Stimulated activated CD8-positive, alpha-beta memory T cell treated with anti-CD3 and anti-CD28 coated beads, Interleukin-12 subunit alpha, Interleukin-12 subunit beta, amount 100 ng/mL, for 4 hours (primary cell): ENCODE results near the gene CHD6.

Experiments used
- DNase-seq: peaks from one replicate; pipeline ENCODE4 v3.0.0-alpha.2; 2020; ENCODE audit warnings: low read depth

Gene CHD6

GRCh38 chr20:41365777-41366545 lies 252.2 kb downstream of the CHD6 start:
- no peak for DNase-seq

GRCh38 chr20:41364967-41365765 lies 253.0 kb downstream of the CHD6 start:
- no peak for DNase-seq

DNA sequence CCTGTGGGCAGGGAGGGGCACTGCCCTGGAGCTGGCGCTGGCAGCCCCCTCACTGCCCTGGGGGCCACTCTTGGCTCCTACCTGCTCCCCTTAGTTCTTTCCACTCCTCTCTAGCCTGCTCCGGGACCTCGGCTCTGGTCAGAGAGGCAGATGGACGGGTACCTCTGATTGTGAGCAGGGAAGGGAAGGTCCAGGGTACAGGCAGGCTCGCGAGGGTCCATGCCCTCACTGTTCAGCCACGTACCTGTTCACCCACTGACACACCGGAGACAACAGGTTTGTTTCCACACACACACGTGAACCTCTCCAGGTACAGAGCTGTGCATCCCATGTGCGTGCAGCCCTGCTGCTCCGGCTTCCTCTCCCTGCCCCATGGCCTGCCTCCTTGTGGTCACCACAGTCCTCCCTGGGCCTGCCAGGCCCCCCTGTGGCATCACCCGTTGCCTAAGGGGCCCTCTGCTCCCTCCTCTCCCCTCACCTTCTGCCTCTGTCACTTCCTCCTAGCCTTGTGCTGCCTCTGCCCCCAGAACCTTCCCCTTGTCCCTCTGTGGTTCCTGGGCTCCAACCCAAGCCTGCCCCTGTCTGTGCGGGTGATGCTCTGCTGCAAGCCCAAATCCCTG lies 253.8 kb downstream of the CHD6 start:
- no peak for DNase-seq

DNA sequence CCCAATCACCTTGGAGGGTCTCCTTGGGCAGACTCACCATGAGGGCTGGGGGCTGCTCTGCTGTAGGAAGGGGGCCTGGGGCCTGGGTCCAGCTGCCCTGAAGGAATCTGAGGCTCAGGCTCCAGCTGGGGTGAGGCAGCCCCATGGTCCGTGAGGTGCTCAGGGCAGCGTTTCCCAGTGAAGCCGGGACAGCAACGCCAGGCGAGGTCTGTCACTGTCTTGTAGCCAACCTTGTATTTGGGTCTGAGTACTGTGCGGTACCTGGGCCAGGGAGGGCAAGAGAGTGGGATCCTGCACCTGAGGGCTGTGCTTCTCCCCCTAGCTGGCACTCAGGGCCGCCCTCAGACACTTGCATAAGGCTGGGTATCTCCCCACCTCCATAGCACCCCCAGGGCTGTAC lies 254.6 kb downstream of the CHD6 start:
- DNase-seq: no peak

GRCh38 chr20:41362748-41363140 lies 255.4 kb downstream of the CHD6 start:
- DNase-seq: no peak

DNA sequence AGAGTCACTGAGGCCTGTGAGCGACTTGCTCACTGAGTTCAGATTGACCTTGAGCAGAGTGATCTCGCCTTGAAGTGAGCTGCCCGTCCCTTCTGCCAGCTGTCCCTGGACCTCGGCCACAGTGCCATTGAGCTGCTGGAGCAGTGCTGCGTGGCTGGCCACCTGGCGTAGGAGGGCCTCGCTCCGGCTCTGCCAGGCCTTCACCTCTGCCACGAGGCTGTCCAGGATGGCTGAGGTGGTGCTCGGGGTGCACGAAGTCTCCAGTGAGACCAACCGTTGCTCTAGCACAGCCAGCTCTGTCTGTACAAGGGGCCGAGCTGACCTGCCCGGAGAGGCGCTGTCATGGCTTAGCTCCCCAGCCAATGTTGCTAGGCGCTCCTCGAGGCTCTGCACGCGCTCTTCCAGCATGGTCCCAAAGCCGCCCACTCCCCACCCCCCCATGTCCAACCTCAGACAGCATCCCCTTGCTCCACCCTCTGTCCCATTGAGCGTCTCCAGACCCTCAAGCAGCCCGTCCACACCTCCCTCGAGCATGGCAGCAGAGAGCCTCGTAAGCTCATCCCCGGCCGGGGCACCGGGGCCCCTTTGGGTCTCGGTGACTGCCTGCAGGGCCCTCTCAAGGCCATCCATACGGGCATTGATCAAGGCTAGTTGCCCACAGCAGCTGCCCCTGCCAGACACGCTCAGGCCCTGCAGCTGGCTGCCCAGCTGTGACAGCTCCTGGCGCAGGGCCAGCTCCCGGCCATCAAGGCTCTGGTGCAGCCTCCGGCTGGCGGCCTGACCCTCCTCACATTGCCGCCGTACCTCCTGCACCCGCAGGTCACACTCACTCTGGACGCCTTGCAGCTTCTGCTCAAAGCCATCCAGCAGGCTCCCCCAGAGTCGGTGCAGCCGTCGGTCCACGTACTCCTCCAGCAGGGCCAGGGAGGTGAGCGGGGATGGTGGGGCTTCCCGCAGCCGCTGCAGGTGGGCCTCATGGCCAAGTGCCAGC lies 256.1 kb downstream of the CHD6 start:
- no peak for DNase-seq

DNA sequence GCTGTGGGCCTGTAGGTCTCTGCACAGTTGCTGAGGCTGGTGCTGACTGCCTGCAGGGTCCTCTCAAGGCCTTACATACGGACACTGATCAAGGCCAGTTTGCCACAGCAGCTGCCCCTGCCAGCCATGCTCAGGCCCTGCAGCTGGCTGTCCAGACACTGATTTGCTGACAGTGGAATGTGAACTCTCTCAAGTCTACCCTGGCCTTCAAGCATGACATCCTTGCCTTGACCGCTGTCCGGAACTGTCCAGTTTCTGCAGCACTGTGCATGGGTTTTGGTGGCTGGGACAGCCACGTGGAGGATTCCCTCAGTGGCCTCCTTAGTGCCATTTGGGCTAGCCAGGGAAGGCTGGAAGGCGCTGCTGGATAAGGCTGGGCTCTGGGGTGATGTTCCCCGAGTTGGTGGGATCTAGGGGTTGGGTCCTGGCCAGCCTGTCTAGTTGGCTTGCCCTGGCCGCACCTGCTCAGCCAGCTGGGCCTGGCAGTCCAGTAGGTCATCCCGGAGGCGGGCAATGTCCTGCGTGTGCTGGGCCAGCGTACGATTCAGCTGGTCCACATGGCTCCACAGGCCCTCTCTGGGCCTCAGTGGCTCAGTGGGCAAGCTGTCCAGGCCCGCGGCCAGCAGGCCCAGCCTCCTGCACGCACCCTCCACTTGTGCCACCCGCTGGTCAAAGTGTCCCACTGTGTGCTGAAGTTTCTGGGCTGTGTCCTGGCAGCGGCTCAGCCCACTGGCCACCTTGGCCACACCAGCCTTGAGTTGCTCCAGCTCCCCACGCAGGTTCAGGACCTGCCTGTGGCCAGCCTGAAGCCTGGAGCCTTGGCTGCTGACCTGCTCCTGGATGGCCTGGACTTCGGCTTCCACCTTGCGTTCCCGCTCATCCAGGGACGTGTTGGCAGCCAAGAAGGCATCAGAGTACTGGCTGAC lies 257.1 kb downstream of the CHD6 start:
- no peak for DNase-seq

DNA sequence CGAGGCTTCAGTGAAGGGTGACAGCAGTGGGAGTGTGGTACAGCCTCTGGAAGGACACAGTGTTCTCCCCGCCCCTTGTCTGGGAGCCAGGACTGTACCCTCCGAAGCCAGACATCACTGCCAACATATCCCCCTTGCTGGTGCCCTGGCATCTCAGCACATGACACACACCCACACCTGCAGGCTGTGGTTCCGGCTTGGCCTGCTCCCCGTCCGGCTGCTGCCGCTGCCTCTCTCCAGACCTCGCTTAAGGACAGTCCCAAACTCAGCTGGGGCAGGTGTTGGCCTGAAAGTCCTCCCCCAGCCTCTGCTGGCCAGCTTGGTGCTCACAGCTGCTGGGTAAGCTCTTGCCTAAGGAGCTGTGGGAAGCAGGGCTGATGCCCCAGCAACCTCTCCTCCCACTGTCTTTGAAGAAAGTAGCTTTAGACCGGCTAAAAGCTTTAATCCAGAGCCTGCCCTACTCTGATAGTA lies 258.6 kb downstream of the CHD6 start:
- DNase-seq: no peak

GRCh38 chr20:41358717-41359116 lies 259.5 kb downstream of the CHD6 start:
- DNase-seq: no peak

DNA sequence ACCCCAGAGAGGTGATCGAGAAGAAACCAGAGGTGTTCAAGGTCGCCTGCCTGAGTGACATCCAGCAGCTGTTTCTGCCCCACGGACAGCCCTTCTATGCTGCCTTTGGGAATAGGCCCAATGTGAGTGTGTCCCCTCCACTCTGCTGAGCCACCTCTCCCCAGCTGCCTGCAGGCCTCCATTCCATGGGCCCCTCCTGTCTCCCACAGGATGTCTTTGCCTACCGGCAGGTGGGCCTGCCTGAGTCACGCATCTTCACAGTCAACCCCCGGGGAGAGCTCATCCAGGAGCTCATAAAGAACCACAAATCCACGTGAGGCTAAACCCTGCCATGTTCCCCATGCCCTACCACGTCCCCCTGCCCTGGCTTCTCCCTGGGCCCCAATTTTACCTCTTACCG lies 259.9 kb downstream of the CHD6 start:
- DNase-seq: no peak

DNA sequence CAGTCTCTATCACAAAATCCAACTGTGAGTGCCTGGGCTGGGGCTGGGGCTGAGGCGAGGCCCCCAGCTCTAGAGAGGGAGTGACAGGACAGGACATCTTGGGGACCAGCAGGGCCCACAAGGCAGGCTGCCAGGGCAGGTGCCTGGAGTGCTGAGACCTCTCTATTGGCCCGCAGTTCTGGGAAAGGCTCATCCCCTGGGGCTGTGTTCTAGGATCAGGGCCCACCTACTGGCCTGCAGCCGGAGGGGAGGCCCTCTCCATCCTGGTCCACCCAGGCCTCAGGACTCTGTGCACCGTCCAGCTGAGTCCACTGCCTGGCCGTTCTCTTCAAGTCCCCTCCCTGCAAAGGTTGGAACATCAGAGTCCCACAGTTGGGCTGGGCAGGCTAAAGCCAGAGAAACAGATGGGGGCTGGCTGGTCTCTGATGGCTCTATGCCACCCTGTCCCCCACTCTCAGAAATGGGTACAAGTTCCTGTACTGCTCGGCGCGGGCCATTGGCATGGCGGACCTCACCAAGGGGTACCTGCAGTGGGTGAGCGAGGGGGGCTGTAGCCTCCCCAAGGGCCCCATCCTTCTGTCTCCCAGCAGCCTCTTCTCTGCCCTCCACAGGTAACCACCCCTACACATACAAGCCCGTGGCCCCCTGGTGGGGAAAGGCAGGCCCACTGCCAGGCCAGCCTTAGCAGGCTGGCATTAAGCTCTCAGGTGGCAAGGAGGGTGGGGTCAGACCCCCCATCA lies 260.6 kb downstream of the CHD6 start:
- no peak for DNase-seq

GRCh38 chr20:41356951-41357350 lies 261.2 kb downstream of the CHD6 start:
- DNase-seq: no peak

DNA sequence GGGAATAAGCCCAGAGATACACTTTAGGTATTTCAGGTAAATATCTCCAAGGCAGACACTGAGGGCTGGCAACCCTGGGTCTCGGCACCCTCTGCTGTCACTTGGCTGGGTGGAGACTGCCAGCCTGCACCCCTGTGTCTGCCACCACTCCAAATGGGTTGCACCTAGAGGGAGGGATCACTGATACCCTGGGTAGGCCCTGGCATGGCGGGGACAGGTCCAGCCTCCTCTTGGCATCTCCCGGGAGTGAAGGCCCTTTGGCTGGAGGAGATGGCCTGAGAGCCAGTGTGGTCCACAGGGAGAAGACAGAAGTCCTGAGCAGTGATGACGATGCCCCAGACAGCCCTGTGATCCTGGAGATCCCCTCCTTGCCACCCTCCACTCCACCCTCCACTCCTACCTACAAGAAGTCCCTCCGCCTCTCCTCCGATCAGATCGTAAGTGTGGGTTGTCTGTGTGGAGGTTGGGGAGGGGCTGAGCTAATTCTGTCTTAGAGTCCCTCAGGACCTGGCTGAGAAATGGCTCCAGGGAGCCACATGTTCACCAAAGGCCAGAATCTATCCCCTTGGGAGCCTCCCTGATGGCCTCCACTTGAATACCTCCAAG lies 262.5 kb downstream of the CHD6 start:
- DNase-seq: no peak

- no peak for DNase-seq
Measured at GRCh38 chr20:41355192-41355591, 263.0 kb downstream of the CHD6 start.

DNA sequence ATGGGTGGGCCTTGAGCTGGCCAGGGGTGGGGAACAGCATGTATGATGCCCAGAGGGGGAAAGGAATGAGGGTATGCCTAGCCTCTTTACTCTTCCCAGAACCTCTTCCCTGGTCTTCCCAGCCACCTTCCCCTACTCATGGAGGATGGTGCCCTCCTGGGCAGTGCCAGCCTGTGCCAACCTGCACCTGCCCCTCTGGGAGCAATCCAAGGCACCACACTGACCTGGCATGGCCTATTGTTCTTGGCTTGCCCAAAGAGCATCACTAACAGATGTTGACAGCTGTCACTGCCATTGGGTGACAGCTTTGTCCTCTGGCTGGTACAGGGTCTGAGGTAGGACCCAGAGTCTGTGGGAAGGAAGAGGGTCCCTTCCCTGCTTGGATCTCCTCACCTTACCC lies 264.6 kb downstream of the CHD6 start:
- DNase-seq: no peak

DNA sequence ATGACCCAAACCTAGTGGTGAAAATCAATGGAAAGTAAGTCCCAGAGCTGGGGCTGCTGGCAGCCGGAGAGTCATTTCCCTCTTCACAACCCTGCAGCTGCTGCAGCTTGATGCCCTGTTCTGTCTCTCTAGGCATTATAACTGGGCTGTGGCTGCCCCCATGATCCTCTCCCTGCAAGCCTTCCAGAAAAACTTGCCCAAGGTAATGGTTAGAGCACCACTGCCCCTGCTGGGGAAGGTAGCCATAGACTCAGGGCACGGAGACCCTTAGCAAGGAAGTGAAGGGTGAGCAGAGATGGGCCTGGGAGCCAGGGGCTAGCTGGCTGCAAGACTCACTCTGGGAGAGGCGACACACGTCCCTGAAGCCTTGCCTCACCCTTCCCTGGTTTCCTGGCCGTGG lies 265.5 kb downstream of the CHD6 start:
- no peak for DNase-seq

GRCh38 chr20:41352106-41352505 lies 266.1 kb downstream of the CHD6 start:
- DNase-seq: no peak
